Spleen (tissue), 11 donors: Measurements from ENCODE around the gene PIK3CG. TPM values are rescaled to one million over a fixed set of nuclear protein-coding genes. Genes with fewer than 3 reads are reported as not detected.

Experiments used
- DNase-seq: peaks from one replicate; pipeline ENCODE4 v3.0.0-alpha.2; 2020
- H3K27ac ChIP-seq, 8 donors: fragments of 200-600 bp; sonication (generic) in 7 of 8; 1 replicate in 4 of 8; 2 replicates in 4 of 8; pipeline versions ENCODE4 v1.5.0 to v1.8.0; 2016 to 2021; ENCODE audit warnings: inconsistent platforms in 4 of 8, mild to moderate bottlenecking in 4 of 8, moderate library complexity in 1 of 8
- H3K27me3 ChIP-seq, 7 donors: fragments of 200-600 bp; sonication (generic) in 6 of 7; replicated peaks in 1 of 7; 1 replicate in 4 of 7; 2 replicates in 3 of 7; pipeline versions ENCODE4 v1.5.0 to v1.8.0; 2016 to 2021; ENCODE audit warnings: inconsistent platforms in 3 of 7, mild to moderate bottlenecking in 1 of 7
- H3K36me3 ChIP-seq, 6 donors: fragments of 200-600 bp; sonication (generic) in 5 of 6; 1 replicate in 4 of 6; 2 replicates in 2 of 6; pipeline versions ENCODE4 v1.5.0 to v1.8.0; 2016 to 2021; ENCODE audit warnings: inconsistent platforms in 2 of 6
- H3K4me1 ChIP-seq, 6 donors: fragments of 200-600 bp; sonication (generic) in 5 of 6; 1 replicate in 3 of 6; 2 replicates in 3 of 6; pipeline versions ENCODE4 v1.5.0 to v1.8.0; 2016 to 2021; ENCODE audit warnings: inconsistent platforms in 3 of 6
- H3K4me3 ChIP-seq, 8 donors: fragments of 200-600 bp; sonication (generic) in 7 of 8; 1 replicate in 4 of 8; 2 replicates in 4 of 8; pipeline versions ENCODE4 v1.5.0 to v1.8.0; 2016 to 2021; ENCODE audit warnings: inconsistent platforms in 4 of 8, mild to moderate bottlenecking in 4 of 8, moderate library complexity in 2 of 8
- H3K9me3 ChIP-seq, 8 donors: fragments of 200-600 bp; sonication (generic) in 7 of 8; 1 replicate in 4 of 8; 2 replicates in 4 of 8; pipeline versions ENCODE4 v1.5.0 to v1.8.0; 2016 to 2021; ENCODE audit warnings: inconsistent platforms in 4 of 8
- CTCF ChIP-seq, 11 experiments: fragments of 200-600 bp in 7 of 11; fragments of 450-650 bp in 4 of 11; sonication (generic) in 4 of 11; IDR thresholded peaks in 8 of 11; conservative IDR thresholded peaks in 3 of 11; 1 replicate in 7 of 11; 2 replicates in 4 of 11; pipeline versions ENCODE4 v1.4.0 to v1.8.0; 2016 to 2021; ENCODE audit warnings: antibody characterized with exemption in 11 of 11, inconsistent platforms in 4 of 11, mild to moderate bottlenecking in 1 of 11
- POLR2A ChIP-seq, 3 donors: fragments of 450-650 bp; IDR thresholded peaks; one replicate each; pipeline ENCODE4 v1.5.1; 2017; ENCODE audit warnings: antibody characterized with exemption in 3 of 3, mild to moderate bottlenecking in 1 of 3
- POLR2AphosphoS5 ChIP-seq, 3 donors: sonication (generic); formaldehyde crosslinking; IDR thresholded peaks; one replicate each; pipeline ENCODE4 v1.5.1; 2017; ENCODE audit warnings: antibody characterized with exemption in 3 of 3
- WGBS, 5 donors: extraction: QIAGEN DNeasy Blood & Tissue Kit in 3 of 5; methylation state at CpG; one replicate each; pipeline versions ENCODE4 v1.1.5 to v1.1.7; 2013 to 2018; 5-methylcytosine and 5-hydroxymethylcytosine counted together
- intact Hi-C: fragments of 100-400 bp; cut with DNase I; formaldehyde crosslinking; loops from one replicate; pipeline ENCODE4 v1.15.0; 2023; ENCODE audit warnings: low total_unique reads
- polyA plus RNA-seq, 3 donors: library from polyadenylated mRNA; stranded (reverse); fragments of 200-250 nt; gene quantifications; one replicate each; pipeline ENCODE4 v1.2.1, GENCODE V29; 2013
- total RNA-seq, 7 donors: library from RNA; depleted of rRNA in 3 of 7; stranded (reverse); fragments of >200 nt in 3 of 7; fragmentation: NEBNext Ultra II Directional in 4 of 7; extraction: Animal tissue kit (Norgen Biotek cat#: 25700) in 4 of 7; gene quantifications; one replicate each; pipeline versions ENCODE4 v1.1.0 to v1.2.1, GENCODE V29; 2016 to 2021
- donor health status: healthy with polysubstance abuse.
- donor health status: DM: no; HTN: no; CAD: no; lungs with moderate emphysema.
- donor health status: DM: no; HTN: no; CAD: no.
- donor health status: Bipolar disorder and iron deficiency.
- donor health status: healthy.
- donor health status: DM: no; HTN: no; CAD: no.
- donor health status: DM: yes; HTN: yes; CAD: no.

Gene PIK3CG
- total and polyA plus RNA-seq, 10 donors = 1.3 to 54.8 (median 38.0) TPM

- no peak for TF ChIP-seq POLR2A (IDR thresholded peaks at IDR 0.05)
- no peak for TF ChIP-seq POLR2AphosphoS5 (IDR thresholded peaks at IDR 0.05)
- no peak for TF ChIP-seq CTCF (IDR thresholded peaks at IDR 0.05 in 8 of 11, conservative IDR thresholded peaks at IDR 0.05 in 3 of 11)
- Histone ChIP-seq H3K36me3 (no peaks in the 10 kb centered on the region), H3K9me3 (no peaks in the 10 kb centered on the region), H3K4me1 (no peaks in the 10 kb centered on the region), H3K27me3 (no peaks in the 10 kb centered on the region), H3K27ac (no peak overlapping the region), H3K4me3 (no peak overlapping the region)
- intact Hi-C loops = no loop called here
- DNase-seq = no peak
Observed at GRCh38 chr7:106819546-106819945, 45.5 kb upstream of the PIK3CG start.

GRCh38 chr7:106820321-106821217, 44.5 kb upstream of the PIK3CG start:
- H3K27me3 ChIP-seq = no peaks in the 10 kb centered on the region
- H3K4me3 ChIP-seq = no peak overlapping the region
- H3K27ac ChIP-seq = no peak overlapping the region
- DNase-seq = no peak
- no peaks in the 10 kb centered on the region for H3K9me3 ChIP-seq
- intact Hi-C loops = no loop called here
- no peaks in the 10 kb centered on the region for H3K4me1 ChIP-seq
- no peak for TF ChIP-seq CTCF (IDR thresholded peaks at IDR 0.05 in 8 of 11, conservative IDR thresholded peaks at IDR 0.05 in 3 of 11)
- WGBS, 5 donors = 89 to 98% (median 91%) methylated on average over 4 of the region's 4 CpGs
- H3K36me3 ChIP-seq = no peaks in the 10 kb centered on the region

DNA sequence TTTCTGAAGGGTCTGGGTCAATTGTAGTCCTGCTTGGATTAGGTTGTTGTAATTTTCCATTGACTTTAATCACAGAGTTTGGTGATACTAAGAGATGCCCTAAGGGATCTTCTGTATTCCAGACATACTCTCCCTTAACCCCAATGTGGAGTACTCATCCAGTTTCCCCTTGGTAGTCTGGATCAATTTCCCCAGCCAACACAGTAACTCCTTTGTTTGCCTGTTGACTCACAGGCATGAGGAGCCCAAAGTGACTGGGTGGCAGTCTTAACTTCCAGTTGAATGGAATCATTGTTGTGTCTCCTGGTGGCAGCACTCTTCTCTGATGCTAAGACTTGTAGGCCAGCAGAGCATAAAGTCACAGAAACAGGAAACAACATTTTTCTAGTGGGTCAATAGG, 41.5 kb upstream of the PIK3CG start:
- TF ChIP-seq POLR2AphosphoS5 (IDR thresholded peaks at IDR 0.05) (no peak), CTCF (IDR thresholded peaks at IDR 0.05 in 8 of 11, conservative IDR thresholded peaks at IDR 0.05 in 3 of 11) (no peak), POLR2A (IDR thresholded peaks at IDR 0.05) (no peak)
- no peak for DNase-seq
- no peaks in the 10 kb centered on the region for H3K27me3 ChIP-seq
- no peak overlapping the region for H3K4me3 ChIP-seq
- intact Hi-C loops = no loop called here
- H3K36me3 ChIP-seq = no peaks in the 10 kb centered on the region
- no peaks in the 10 kb centered on the region for H3K4me1 ChIP-seq
- H3K27ac ChIP-seq = no peak overlapping the region
- no peaks in the 10 kb centered on the region for H3K9me3 ChIP-seq

DNA sequence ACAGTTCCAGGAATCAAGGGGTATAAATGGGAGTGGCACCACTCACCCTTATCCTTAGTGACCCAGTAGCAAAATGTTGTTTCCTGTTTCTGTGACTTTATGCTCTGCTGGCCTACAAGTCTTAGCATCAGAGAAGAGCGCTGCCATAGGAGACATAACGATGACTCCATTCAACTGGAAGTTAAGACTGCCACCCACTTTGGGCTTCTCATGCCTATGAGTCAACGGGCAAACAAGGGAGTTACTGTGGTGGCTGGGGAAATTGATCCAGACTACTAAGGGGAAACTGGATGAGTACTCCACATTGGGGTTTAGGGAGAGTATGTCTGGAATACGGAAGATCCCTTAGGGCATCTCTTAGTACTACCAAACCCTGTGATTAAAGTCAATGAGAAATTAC, 40.6 kb upstream of the PIK3CG start:
- H3K4me1 ChIP-seq = no peaks in the 10 kb centered on the region
- intact Hi-C loops = no loop called here
- no peaks in the 10 kb centered on the region for H3K27me3 ChIP-seq
- no peaks in the 10 kb centered on the region for H3K36me3 ChIP-seq
- 90 to 97% (median 94%) methylated on average over 4 of the region's 4 CpGs for WGBS, 5 donors
- no peak overlapping the region for H3K27ac ChIP-seq
- DNase-seq = no peak
- TF ChIP-seq CTCF (IDR thresholded peaks at IDR 0.05 in 8 of 11, conservative IDR thresholded peaks at IDR 0.05 in 3 of 11) (no peak), POLR2A (IDR thresholded peaks at IDR 0.05) (no peak), POLR2AphosphoS5 (IDR thresholded peaks at IDR 0.05) (no peak)
- H3K9me3 ChIP-seq = peaks cover 0 to 6% (median 4%) of the 10 kb centered on the region in 8 donors
- no peak overlapping the region for H3K4me3 ChIP-seq
